NB4 (cell line): ENCODE measurements around the gene C1orf174.

ENCODE experiments used
- MAX ChIP-seq: IDR thresholded peaks from 2 replicates; pipeline ENCODE4 v1.6.1; 2011; ENCODE audit warnings: low read depth, low read length
- POLR2A ChIP-seq: IDR thresholded peaks from 2 replicates; pipeline ENCODE4 v1.6.1; 2011; ENCODE audit warnings: mild to moderate bottlenecking; ENCODE audit not compliant: insufficient read length; ENCODE audit errors: extremely low read depth

- TF ChIP-seq POLR2A (peak; percentile 47), MAX (peak; percentile 62)
Measured at GRCh38 chr1:3856923-3857790, 42.9 kb downstream of the C1orf174 start, which contains the start of the genes CEP104 and DFFB.
